PFSK-1 (cell line): ENCODE results near the gene BZW2.

Experiments used
- FOXP2 ChIP-seq: optimal IDR thresholded peaks from 2 replicates; pipeline ENCODE3; 2011; ENCODE audit warnings: borderline replicate concordance, control low read depth, inconsistent platforms; ENCODE audit not compliant: insufficient read depth; ENCODE audit errors: extremely low read length, extremely low read depth
- POLR2AphosphoS5 ChIP-seq: IDR thresholded peaks from 2 replicates; pipeline ENCODE4 v1.6.1; 2012; ENCODE audit warnings: low read depth, mild to moderate bottlenecking, control low read depth, low read length, moderate library complexity
- REST ChIP-seq, 2 experiments: IDR thresholded peaks; 2 replicates each; pipeline versions ENCODE4 v1.6.1 to v1.8.0; 2011 to 2012; ENCODE audit warnings: low read depth in 2 of 2, low read length in 2 of 2, control low read depth in 1 of 2, inconsistent platforms in 1 of 2, mild to moderate bottlenecking in 1 of 2, moderate library complexity in 1 of 2; ENCODE audit not compliant: insufficient read depth in 1 of 2
- SIN3A ChIP-seq: IDR thresholded peaks from 2 replicates; pipeline ENCODE4 v1.6.1; 2012; ENCODE audit warnings: mild to moderate bottlenecking, low read length, moderate library complexity, borderline replicate concordance; ENCODE audit not compliant: insufficient read depth
- TAF1 ChIP-seq: IDR thresholded peaks from 2 replicates; pipeline ENCODE4 v1.6.1; 2012; ENCODE audit warnings: low read length, control low read depth, borderline replicate concordance; ENCODE audit not compliant: insufficient read depth

Gene BZW2

GRCh38 chr7:16649196-16649595 is 3.2 kb downstream of the BZW2 start:
- TF ChIP-seq FOXP2 (no peak), TAF1 (no peak), SIN3A (no peak), REST (IDR thresholded peaks at IDR 0.05; ENCODE audit: insufficient read depth in 1 of 2, low read depth in 2 of 2, low read length in 2 of 2) (no peak), POLR2AphosphoS5 (no peak)

GRCh38 chr7:16650266-16650665 is 4.3 kb downstream of the BZW2 start:
- no peak for TF ChIP-seq REST (IDR thresholded peaks at IDR 0.05; ENCODE audit: insufficient read depth in 1 of 2, low read depth in 2 of 2, low read length in 2 of 2)
- TF ChIP-seq POLR2AphosphoS5: no peak
- no peak for TF ChIP-seq SIN3A
- TF ChIP-seq FOXP2: no peak
- no peak for TF ChIP-seq TAF1

GRCh38 chr7:16651396-16652239 is 5.6 kb downstream of the BZW2 start:
- 0 out of 2 replicates have a peak, but pooled peaks have one; percentile 26 for TF ChIP-seq POLR2AphosphoS5
- TF ChIP-seq REST (IDR thresholded peaks at IDR 0.05; ENCODE audit: insufficient read depth in 1 of 2, low read depth in 2 of 2, low read length in 2 of 2): no peak
- TF ChIP-seq TAF1: no peak
- TF ChIP-seq SIN3A: no peak
- no peak for TF ChIP-seq FOXP2

- TF ChIP-seq TAF1 (no peak), FOXP2 (no peak), SIN3A (no peak), REST (IDR thresholded peaks at IDR 0.05; ENCODE audit: insufficient read depth in 1 of 2, low read depth in 2 of 2, low read length in 2 of 2) (no peak), POLR2AphosphoS5 (no peak)
Observed at GRCh38 chr7:16652240-16652583, 6.2 kb downstream of the BZW2 start.

GRCh38 chr7:16652888-16653287 is 6.9 kb downstream of the BZW2 start:
- TF ChIP-seq SIN3A (no peak), TAF1 (no peak), POLR2AphosphoS5 (no peak), REST (IDR thresholded peaks at IDR 0.05; ENCODE audit: insufficient read depth in 1 of 2, low read depth in 2 of 2, low read length in 2 of 2) (no peak), FOXP2 (no peak)
